H1 (cell line): ENCODE results near the gene NDUFB4. TPM values are rescaled to one million over a fixed set of nuclear protein-coding genes. Genes with fewer than 3 reads are reported as not detected.

ENCODE experiments used
- CTCF ChIA-PET: fragments of 300-600 bp; sonication (Branson Sonifier 250); formaldehyde crosslinking; loops from one replicate; lab custom pipeline; 2021; ENCODE audit not compliant: partially characterized antibody; lab: Charles Lee
- POLR2A ChIA-PET: fragments of 300-600 bp; sonication (Branson Sonifier 250); formaldehyde crosslinking; loops from one replicate; lab custom pipeline; 2021; ENCODE audit warnings: inconsistent platforms; ENCODE audit not compliant: partially characterized antibody; lab: Charles Lee
- DNase-seq, 2 experiments: peaks; one replicate each; pipeline versions ENCODE4 v3.0.0 to v3.0.0-alpha.2; 2010 to 2022; ENCODE audit warnings: low spot score in 2 of 2, low read depth in 1 of 2, mixed read lengths in 1 of 2
- FAIRE-seq: peaks from 2 replicates; lab custom pipeline; 2011; peaks lifted over from hg19 to GRCh38; lab: Jason Lieb, UNC
- H2AFZ ChIP-seq: 2 replicates; pipeline ENCODE4 v1.8.1; 2012; ENCODE audit warnings: low read length, inconsistent platforms
- H2AK5ac ChIP-seq: 2 replicates; pipeline ENCODE4 v1.6.1; 2013; ENCODE audit warnings: low read depth, low read length
- H2BK120ac ChIP-seq: replicated peaks from 2 replicates; pipeline ENCODE3; 2013; ENCODE audit warnings: low read depth, low read length, inconsistent platforms
- H2BK12ac ChIP-seq: 2 replicates; pipeline ENCODE4 v1.6.1; 2013; ENCODE audit warnings: low read depth, low read length
- H2BK15ac ChIP-seq: 2 replicates; pipeline ENCODE4 v1.6.1; 2013; ENCODE audit warnings: low read length
- H2BK20ac ChIP-seq: 2 replicates; pipeline ENCODE4 v1.6.1; 2013; ENCODE audit warnings: low read length
- H2BK5ac ChIP-seq: 2 replicates; pipeline ENCODE4 v1.6.1; 2013; ENCODE audit warnings: low read depth, low read length
- H3K14ac ChIP-seq: 2 replicates; pipeline ENCODE4 v1.6.1; 2013; ENCODE audit warnings: inconsistent platforms; ENCODE audit not compliant: insufficient read length
- H3K18ac ChIP-seq: 2 replicates; pipeline ENCODE4 v1.6.1; 2013; ENCODE audit warnings: low read length; ENCODE audit errors: extremely low read depth
- H3K23ac ChIP-seq: 2 replicates; pipeline ENCODE4 v1.6.1; 2013; ENCODE audit warnings: inconsistent platforms; ENCODE audit not compliant: insufficient read length
- H3K23me2 ChIP-seq: 2 replicates; pipeline ENCODE4 v1.6.1; 2013; ENCODE audit warnings: low read depth, low read length
- H3K27ac ChIP-seq: 2 replicates; pipeline ENCODE4 v1.6.1; 2011; ENCODE audit warnings: low read depth, low read length, inconsistent platforms
- H3K27me3 ChIP-seq, 4 experiments: replicated peaks in 1 of 4; 1 replicate in 1 of 4; 2 replicates in 3 of 4; pipeline versions ENCODE4 v1.6.1 to v1.8.1; 2011 to 2013; ENCODE audit warnings: low read length in 3 of 4, mild to moderate bottlenecking in 3 of 4, inconsistent platforms in 2 of 4, mixed read lengths in 2 of 4, moderate library complexity in 1 of 4; ENCODE audit not compliant: control insufficient read depth in 3 of 4, insufficient read depth in 3 of 4; ENCODE audit errors: extremely low read depth in 1 of 4
- H3K36me3 ChIP-seq, 4 experiments: 2 replicates each; pipeline versions ENCODE4 v1.6.1 to v1.8.1; 2011 to 2013; ENCODE audit warnings: mild to moderate bottlenecking in 4 of 4, low read length in 3 of 4, moderate library complexity in 2 of 4, control low read depth in 1 of 4, inconsistent platforms in 1 of 4; ENCODE audit not compliant: insufficient read depth in 4 of 4, control insufficient read depth in 2 of 4
- H3K4ac ChIP-seq: replicated peaks from 2 replicates; pipeline ENCODE3; 2013; ENCODE audit warnings: low read length, low read depth, mixed read lengths, inconsistent platforms; ENCODE audit not compliant: insufficient read length
- H3K4me1 ChIP-seq, 4 experiments: replicated peaks in 1 of 4; 1 replicate in 1 of 4; 2 replicates in 3 of 4; pipeline versions ENCODE4 v1.6.1 to v1.8.1; 2011 to 2013; ENCODE audit warnings: low read length in 3 of 4, inconsistent platforms in 2 of 4, mixed read lengths in 1 of 4; ENCODE audit not compliant: insufficient read depth in 4 of 4, control insufficient read depth in 3 of 4
- H3K4me2 ChIP-seq, 2 experiments: 2 replicates each; pipeline versions ENCODE4 v1.6.1 to v1.8.1; 2011 to 2013; ENCODE audit warnings: low read depth in 2 of 2, low read length in 2 of 2, control low read depth in 1 of 2, inconsistent platforms in 1 of 2, mild to moderate bottlenecking in 1 of 2; ENCODE audit not compliant: insufficient read depth in 1 of 2
- H3K4me3 ChIP-seq, 4 experiments: fragments of 200-600, 300-600 bp in 1 of 4; sonication (generic), shearing (Covaris generic), sonication (Bioruptor Twin) in 1 of 4; 2 replicates each; pipeline versions ENCODE4 v1.5.1 to v1.8.1; 2011 to 2016; ENCODE audit warnings: low read length in 4 of 4, low read depth in 3 of 4, control low read depth in 2 of 4, inconsistent platforms in 2 of 4, mild to moderate bottlenecking in 2 of 4, mixed read lengths in 1 of 4, moderate library complexity in 1 of 4; ENCODE audit not compliant: insufficient read depth in 2 of 4; ENCODE audit errors: extremely low read depth in 1 of 4
- H3K56ac ChIP-seq: replicated peaks from 2 replicates; pipeline ENCODE3; 2013; ENCODE audit warnings: low read depth, mild to moderate bottlenecking, mixed read lengths, low read length, inconsistent platforms; ENCODE audit not compliant: insufficient read length
- H3K79me1 ChIP-seq: 2 replicates; pipeline ENCODE4 v1.6.1; 2013; ENCODE audit warnings: low read depth, low read length, control low read depth
- H3K79me2 ChIP-seq, 2 experiments: 2 replicates each; pipeline versions ENCODE4 v1.6.1 to v1.8.1; 2012 to 2013; ENCODE audit warnings: low read length in 2 of 2, mild to moderate bottlenecking in 2 of 2, inconsistent platforms in 1 of 2; ENCODE audit not compliant: insufficient read depth in 2 of 2, control insufficient read depth in 1 of 2
- H3K9ac ChIP-seq, 4 experiments: replicated peaks in 1 of 4; 1 replicate in 1 of 4; 2 replicates in 3 of 4; pipeline versions ENCODE4 v1.6.1 to v1.8.1; 2011 to 2013; ENCODE audit warnings: low read depth in 3 of 4, low read length in 3 of 4, control low read depth in 2 of 4, mild to moderate bottlenecking in 2 of 4, moderate library complexity in 2 of 4, inconsistent platforms in 1 of 4; ENCODE audit errors: extremely low read depth in 1 of 4
- H3K9me3 ChIP-seq, 2 experiments: 2 replicates each; pipeline versions ENCODE4 v1.6.1 to v1.8.1; 2012 to 2013; ENCODE audit warnings: mild to moderate bottlenecking in 2 of 2, moderate library complexity in 2 of 2, control low read depth in 1 of 2, inconsistent platforms in 1 of 2, low read depth in 1 of 2, low read length in 1 of 2, mixed read lengths in 1 of 2; ENCODE audit not compliant: insufficient read depth in 2 of 2
- H4K20me1 ChIP-seq, 2 experiments: replicated peaks in 1 of 2; 2 replicates each; pipeline versions ENCODE3 to v1.8.1; 2011 to 2013; ENCODE audit warnings: inconsistent platforms in 2 of 2, low read length in 2 of 2, mild to moderate bottlenecking in 1 of 2; ENCODE audit not compliant: insufficient read depth in 2 of 2, control insufficient read depth in 1 of 2
- H4K5ac ChIP-seq: 2 replicates; pipeline ENCODE4 v1.6.1; 2013; ENCODE audit warnings: low read length, low read depth, mixed read lengths, inconsistent platforms; ENCODE audit not compliant: insufficient read length
- H4K8ac ChIP-seq: 2 replicates; pipeline ENCODE4 v1.8.0; 2013; ENCODE audit warnings: mild to moderate bottlenecking, moderate library complexity, low read length, inconsistent platforms; ENCODE audit not compliant: insufficient read depth; ENCODE audit errors: extremely low read depth
- H4K91ac ChIP-seq: replicated peaks from 2 replicates; pipeline ENCODE3; 2013; ENCODE audit warnings: low read length, mixed read lengths, inconsistent platforms; ENCODE audit not compliant: insufficient read length
- CBX8 ChIP-seq: fragments of 300-800, 300-1000 bp; sonication (generic); IDR thresholded peaks from 2 replicates; pipeline ENCODE4 v1.7.1; 2016; ENCODE audit warnings: low read depth, low read length, borderline replicate concordance
- E2F6 ChIP-seq: IDR thresholded peaks from 2 replicates; pipeline ENCODE4 v1.6.1; 2012; ENCODE audit warnings: inconsistent platforms
- HDAC2 ChIP-seq, 2 experiments: fragments of 300-600 bp in 1 of 2; sonication (generic) in 1 of 2; IDR thresholded peaks; 2 replicates each; pipeline ENCODE4 v1.6.1; 2011 to 2012; ENCODE audit warnings: low read depth in 2 of 2, low read length in 2 of 2, mild to moderate bottlenecking in 2 of 2, moderate library complexity in 2 of 2, borderline replicate concordance in 1 of 2, inconsistent platforms in 1 of 2
- JUND ChIP-seq: IDR thresholded peaks from 2 replicates; pipeline ENCODE4 v1.6.1; 2011; ENCODE audit warnings: mild to moderate bottlenecking, improper control_type of control experiment, low read length
- KDM4A ChIP-seq: IDR thresholded peaks from one replicate; pipeline ENCODE4 v1.7.1; 2012; ENCODE audit warnings: low read depth, mild to moderate bottlenecking, moderate library complexity, low read length, inconsistent platforms; ENCODE audit not compliant: severe bottlenecking
- NRF1 ChIP-seq: IDR thresholded peaks from 2 replicates; pipeline ENCODE4 v1.6.1; 2011; ENCODE audit warnings: mild to moderate bottlenecking, low read depth, low read length, improper control_type of control experiment
- POLR2A ChIP-seq, 2 experiments: IDR thresholded peaks; 1 replicate in 1 of 2; 2 replicates in 1 of 2; pipeline ENCODE4 v1.6.1; 2011; ENCODE audit warnings: low read depth in 2 of 2, low read length in 2 of 2, mild to moderate bottlenecking in 2 of 2; ENCODE audit errors: control extremely low read depth in 1 of 2
- RAD21 ChIP-seq, 2 experiments: IDR thresholded peaks in 1 of 2; conservative IDR thresholded peaks in 1 of 2; 2 replicates each; pipeline ENCODE4 v1.6.1; 2011; ENCODE audit warnings: low read depth in 2 of 2, low read length in 2 of 2, improper control_type of control experiment in 1 of 2, inconsistent platforms in 1 of 2, mild to moderate bottlenecking in 1 of 2, moderate library complexity in 1 of 2
- SAP30 ChIP-seq: fragments of 300-600 bp; sonication (generic); IDR thresholded peaks from 2 replicates; pipeline ENCODE4 v1.7.1; 2012; ENCODE audit warnings: low read length, moderate library complexity, mild to moderate bottlenecking, inconsistent platforms; ENCODE audit not compliant: insufficient read depth, insufficient replicate concordance
- SIRT6 ChIP-seq: IDR thresholded peaks from one replicate; pipeline ENCODE4 v1.7.1; 2012; ENCODE audit warnings: low read length, inconsistent platforms
- SP4 ChIP-seq: IDR thresholded peaks from 2 replicates; pipeline ENCODE4 v1.6.1; 2012; ENCODE audit warnings: low read length, inconsistent platforms
- TCF12 ChIP-seq: IDR thresholded peaks from 2 replicates; pipeline ENCODE4 v1.6.1; 2011; ENCODE audit warnings: low read depth, mild to moderate bottlenecking, low read length
- USF2 ChIP-seq: IDR thresholded peaks from 2 replicates; pipeline ENCODE4 v1.6.1; 2011; ENCODE audit warnings: low read length, improper control_type of control experiment
- ZNF274 ChIP-seq: IDR thresholded peaks from 2 replicates; pipeline ENCODE4 v1.7.0; 2012; ENCODE audit warnings: low read length, borderline replicate concordance; ENCODE audit errors: extremely low read depth
- polyA plus RNA-seq, 7 experiments: library from polyadenylated mRNA; depleted of rRNA in 3 of 7; stranded (reverse) in 5 of 7; unstranded in 2 of 7; fragments of >200 nt in 5 of 7; fragments of 200-250 nt in 2 of 7; gene quantifications; 1 replicate in 5 of 7; 2 replicates in 1 of 7; 4 replicates in 1 of 7; pipeline versions ENCODE4 v1.2.1 to v1.2.3, GENCODE V29; 2011 to 2013; ENCODE audit warnings: missing spikeins in 2 of 7, mixed read lengths in 2 of 7
- total RNA-seq: library from RNA; stranded (reverse); fragmentation: NEBNext Ultra II Directional; extraction: Animal tissue kit (Norgen Biotek cat#: 25700); gene quantifications from 2 replicates; pipeline ENCODE4 v1.2.1, GENCODE V29; 2021

The NDUFB4 gene
- total and polyA plus RNA-seq, 2 of the 8 experiments (the other 6 are each of a cell fraction or from before 2014, with no cell fraction given): 184 to 382 TPM

DNA sequence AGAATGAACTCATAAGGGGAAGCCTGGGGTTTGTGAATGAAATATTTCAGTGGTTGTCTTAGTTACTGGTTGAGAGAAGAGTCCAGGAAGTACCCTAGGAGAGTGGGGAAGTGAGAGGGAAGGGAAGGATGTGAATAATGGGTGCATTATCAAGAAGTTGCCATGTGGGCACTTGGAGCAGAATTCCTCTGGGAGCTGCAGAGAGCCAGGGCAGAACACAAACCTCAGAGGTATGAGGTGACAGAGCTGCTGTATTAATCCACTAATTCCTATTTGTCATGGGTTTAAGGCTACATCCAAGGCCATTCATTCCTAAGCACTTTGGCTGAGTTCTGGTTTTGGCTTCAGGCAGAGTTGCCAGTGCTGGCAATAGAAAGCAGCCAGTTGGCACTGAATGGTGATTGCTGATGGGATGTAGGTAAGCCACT, 29.0 kb downstream of the NDUFB4 start:
- no peak overlapping the region for H2BK120ac ChIP-seq
- no peak overlapping the region for H3K9ac ChIP-seq
- H3K23me2 ChIP-seq: no peaks in the 10 kb centered on the region
- no peak overlapping the region for H2AFZ ChIP-seq
- no peak overlapping the region for H3K4ac ChIP-seq
- CTCF ChIA-PET: no interaction called here
- H4K5ac ChIP-seq: no peak overlapping the region
- H4K8ac ChIP-seq: no peak overlapping the region
- H3K4me3 ChIP-seq: no peak overlapping the region
- H3K79me2 ChIP-seq: no peaks in the 10 kb centered on the region
- no peak overlapping the region for H2BK15ac ChIP-seq
- no peak overlapping the region for H3K27ac ChIP-seq
- FAIRE-seq: no peak
- H3K18ac ChIP-seq: no peak overlapping the region
- no peak overlapping the region for H3K4me2 ChIP-seq
- no peak for DNase-seq
- H4K20me1 ChIP-seq: no peaks in the 10 kb centered on the region
- no peak overlapping the region for H3K14ac ChIP-seq
- H3K27me3 ChIP-seq: no peaks in the 10 kb centered on the region
- H2BK5ac ChIP-seq: no peak overlapping the region
- H3K56ac ChIP-seq: no peak overlapping the region
- H2BK20ac ChIP-seq: no peak overlapping the region
- peaks cover 0 to 4% (median 0%) of the 10 kb centered on the region in 4 experiments; a peak in 1 of 8 replicates for H3K36me3 ChIP-seq
- no peak overlapping the region for H3K23ac ChIP-seq
- no peaks in the 10 kb centered on the region for H3K4me1 ChIP-seq
- POLR2A ChIA-PET: no interaction called here
- no peak overlapping the region for H4K91ac ChIP-seq
- no peaks in the 10 kb centered on the region for H3K79me1 ChIP-seq
- no peak overlapping the region for H2AK5ac ChIP-seq
- no peak overlapping the region for H2BK12ac ChIP-seq
- peaks cover 24% of the 10 kb centered on the region in 2 experiments for H3K9me3 ChIP-seq
- TF ChIP-seq E2F6: no peak
- TF ChIP-seq TCF12: no peak
- TF ChIP-seq RAD21 (IDR thresholded peaks at IDR 0.05 in 1 of 2, conservative IDR thresholded peaks at IDR 0.05 in 1 of 2; ENCODE audit: low read depth in 2 of 2, low read length in 2 of 2): no peak
- no peak for TF ChIP-seq CBX8
- no peak for TF ChIP-seq POLR2A (IDR thresholded peaks at IDR 0.05; ENCODE audit: control extremely low read depth in 1 of 2, low read depth in 2 of 2, low read length in 2 of 2)
- TF ChIP-seq USF2: no peak
- no peak for TF ChIP-seq NRF1
- TF ChIP-seq ZNF274: no peak
- TF ChIP-seq HDAC2 (IDR thresholded peaks at IDR 0.05; ENCODE audit: borderline replicate concordance in 1 of 2, low read depth in 2 of 2, low read length in 2 of 2): no peak
- TF ChIP-seq KDM4A: no peak
- TF ChIP-seq SP4: no peak
- TF ChIP-seq SIRT6: no peak
- TF ChIP-seq JUND: no peak
- no peak for TF ChIP-seq SAP30
